Right hindlimb (tissue), 1 donor: Measurements from ENCODE around the gene DEFB126.
"Not testable (repeated sequence)": the region's sequence is repeated elsewhere in the genome, so short reads cannot be mapped to it uniquely, and the experiment has no call there.

Experiments
- DNase-seq: peaks from one replicate; pipeline ENCODE4 v3.0.0-alpha.2; 2018

DEFB126 gene

GRCh38 chr20:142290-142689, at the start of gene DEFB126:
Gene DEFB126 (plus strand): TSS chr20:142590. CDS start chr20:142629, 39 bp downstream.
- DNase-seq: no peak

DNA sequence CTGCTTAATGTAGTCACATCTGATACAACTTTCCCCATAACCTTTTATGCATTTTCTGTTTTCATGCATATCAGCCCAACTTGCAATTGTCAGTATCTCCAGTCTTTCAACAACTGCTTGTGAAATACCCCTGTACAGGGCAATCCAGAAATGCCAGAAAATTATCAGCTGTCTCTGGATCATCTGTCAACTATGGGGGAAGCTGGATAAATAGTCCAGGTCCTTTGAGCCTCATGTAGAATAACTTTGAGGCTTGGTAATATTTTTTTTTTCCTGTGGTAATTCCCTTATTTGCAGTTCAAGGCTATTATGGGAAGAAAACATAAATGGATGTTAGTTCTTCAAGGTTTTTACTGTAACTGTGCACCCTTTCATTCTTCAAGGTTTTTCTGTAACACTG, 48.7 kb upstream of the DEFB126 start:
- DNase-seq: no peak

- no peak for DNase-seq
These were observed 47.2 kb upstream of the DEFB126 start for GRCh38 chr20:95215-95614.

DNA sequence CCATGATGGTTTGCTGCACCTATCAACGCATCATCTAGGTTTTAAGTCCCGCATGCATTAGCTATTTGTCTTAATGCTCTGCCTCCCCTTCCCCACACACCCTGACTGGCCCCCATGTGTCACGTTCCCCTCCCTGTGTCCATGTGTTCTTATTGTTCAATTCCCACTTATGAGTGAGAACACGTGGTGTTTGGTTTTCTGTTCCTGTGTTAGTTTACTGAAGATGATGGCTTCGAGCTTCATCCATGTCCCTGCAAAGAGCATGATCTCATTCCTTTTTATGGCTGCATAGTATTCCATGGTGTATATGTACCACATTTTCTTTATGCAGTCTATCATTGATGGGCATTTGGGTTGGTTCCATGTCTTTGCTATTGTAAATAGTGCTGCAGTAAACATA, 44.7 kb upstream of the DEFB126 start:
- not testable (repeated sequence) for DNase-seq

DNA sequence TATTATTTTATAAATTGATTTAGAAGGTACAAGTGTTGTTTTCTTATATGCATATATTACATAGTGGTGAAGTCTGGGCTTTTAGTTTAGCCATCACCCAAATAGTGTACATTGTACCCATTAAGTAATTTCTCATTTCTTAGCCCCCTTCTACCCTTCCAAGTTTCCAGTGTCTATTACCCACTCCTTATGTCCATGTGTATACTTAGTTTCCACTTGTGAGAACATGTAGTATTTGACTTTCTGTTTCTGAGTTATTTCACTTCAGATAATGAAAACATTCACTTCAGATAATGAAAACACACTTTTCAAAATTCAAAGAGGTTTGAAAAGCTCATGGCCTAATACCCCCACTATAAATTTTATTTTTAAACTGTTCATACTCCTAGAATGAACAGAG, 40.4 kb upstream of the DEFB126 start:
- no peak for DNase-seq

DNA sequence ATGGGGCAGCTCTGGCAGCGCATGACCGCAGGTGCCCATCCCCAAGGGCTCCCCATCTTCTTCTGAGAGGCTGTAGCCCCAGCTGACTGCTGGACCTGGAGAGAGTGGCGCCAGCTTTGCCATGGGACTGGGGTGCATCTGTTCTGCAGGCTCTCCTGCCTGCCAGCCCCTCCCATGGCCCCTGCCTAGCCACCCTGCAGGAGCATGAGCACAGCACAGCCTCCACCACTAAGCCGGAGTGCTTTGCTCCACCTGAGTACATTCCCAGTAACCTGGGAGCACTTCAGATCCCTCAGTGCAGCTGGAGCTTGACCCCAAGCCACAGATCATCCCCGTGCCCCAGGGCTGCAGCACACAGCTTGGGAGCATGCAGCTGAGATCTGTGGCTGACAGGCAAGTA, 38.9 kb upstream of the DEFB126 start:
- no peak for DNase-seq

- no peak for DNase-seq
These were observed 30.0 kb upstream of the DEFB126 start for GRCh38 chr20:112396-112795.

GRCh38 chr20:117518-117917, 24.9 kb upstream of the DEFB126 start:
- DNase-seq: no peak

DNA sequence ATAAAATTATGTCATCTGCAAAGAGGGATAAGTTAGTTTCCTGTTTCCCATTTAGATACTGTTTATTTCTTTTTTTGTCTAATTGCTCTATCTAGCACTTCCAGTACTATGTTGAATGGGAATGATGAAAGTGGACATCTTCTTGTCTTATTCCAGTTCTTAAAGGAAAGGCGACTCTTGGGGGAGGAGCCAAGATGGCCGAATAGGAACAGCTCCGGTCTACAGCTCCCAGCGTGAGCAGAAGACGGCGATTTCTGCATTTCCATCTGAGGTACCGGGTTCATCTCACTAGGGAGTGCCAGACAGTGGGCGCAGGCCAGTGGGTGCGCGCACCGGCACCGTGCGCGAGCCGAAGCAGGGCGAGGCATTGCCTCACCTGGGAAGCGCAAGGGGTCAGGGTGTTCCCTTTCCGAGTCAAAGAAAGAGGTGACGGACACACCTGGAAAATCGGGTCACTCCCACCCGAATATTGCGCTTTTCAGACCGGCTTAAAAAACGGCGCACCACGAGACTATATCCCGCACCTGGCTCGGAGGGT, 12.5 kb upstream of the DEFB126 start:
- not testable (repeated sequence) for DNase-seq

- DNase-seq: no peak
These were observed 4.5 kb upstream of the DEFB126 start for GRCh38 chr20:137668-138490.

DNA sequence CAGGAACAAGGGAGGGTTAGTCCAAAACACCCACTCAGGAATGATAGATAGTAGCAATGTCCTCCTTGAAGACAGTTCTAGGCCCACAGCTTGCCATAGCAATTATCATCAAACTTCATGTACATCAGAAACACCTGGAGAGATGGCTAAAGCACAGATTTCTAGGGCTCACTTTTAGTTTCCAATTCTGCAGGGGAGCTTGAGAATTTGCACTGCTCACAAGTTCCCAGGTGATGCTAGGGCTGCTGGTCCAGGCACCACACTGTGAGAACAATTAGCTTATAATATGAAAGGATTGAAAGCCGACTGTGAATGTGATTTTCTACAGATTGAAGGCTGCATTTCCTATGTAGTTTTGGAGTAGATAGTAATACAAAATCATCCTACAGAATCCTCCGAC, 3.5 kb downstream of the DEFB126 start:
- DNase-seq: no peak

DNA sequence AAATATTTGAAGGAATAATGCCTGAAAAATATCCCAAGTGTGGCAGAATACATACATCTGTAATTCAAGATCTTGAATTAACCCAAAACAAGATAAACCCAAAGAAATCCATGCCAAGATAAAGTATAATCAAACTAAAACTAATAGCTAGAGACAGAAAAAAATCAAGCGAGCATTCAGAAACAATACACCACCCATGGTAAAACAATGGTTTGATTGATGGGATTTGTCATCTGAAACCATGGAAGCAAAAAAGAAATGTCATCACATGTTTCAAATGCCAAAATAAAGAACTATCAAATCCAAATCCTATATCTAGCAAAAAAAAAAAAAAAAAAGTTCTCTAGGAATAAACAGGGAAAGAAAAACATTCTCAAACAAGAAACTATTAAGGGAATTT, 9.7 kb downstream of the DEFB126 start:
- no peak for DNase-seq

- DNase-seq: no peak
These were observed 14.8 kb downstream of the DEFB126 start, which contains the start of gene DEFB127 for GRCh38 chr20:157154-157553. Gene DEFB127 (plus strand): TSS chr20:157454. CDS start chr20:157545, 91 bp downstream.

- DNase-seq: no peak
These were observed 22.2 kb downstream of the DEFB126 start for GRCh38 chr20:164618-165017.

GRCh38 chr20:168876-169275, 26.5 kb downstream of the DEFB126 start:
- DNase-seq: no peak

- no peak for DNase-seq
These were observed 41.9 kb downstream of the DEFB126 start for GRCh38 chr20:184288-184687.

- DNase-seq: no peak
These were observed 45.3 kb downstream of the DEFB126 start for GRCh38 chr20:187733-188132.

DNA sequence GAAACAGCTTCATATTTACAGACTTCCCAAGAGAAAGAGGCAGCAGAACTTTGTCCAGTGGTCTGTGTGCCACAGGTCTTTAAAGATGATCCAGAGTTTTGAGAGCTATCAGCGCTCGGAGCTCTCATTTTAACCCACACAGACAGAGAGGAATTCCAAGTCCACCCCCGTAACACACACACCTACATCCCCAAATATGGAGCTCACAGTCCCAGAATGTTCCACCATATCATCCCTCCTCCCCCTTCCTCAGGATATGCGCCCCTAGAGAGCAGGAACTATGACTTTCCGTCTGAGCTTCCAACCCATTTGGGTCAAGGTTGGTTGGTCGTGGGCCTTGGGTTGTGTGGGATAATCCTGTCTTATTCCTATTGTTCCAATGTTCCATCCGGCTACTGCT, 47.2 kb downstream of the DEFB126 start, which contains the start of gene DEFB128:
TSS of gene DEFB128 (minus strand) at position 101 of the 400 bp plus-strand sequence. CDS start at position 13, 88 bp downstream.
- DNase-seq: no peak
